Right lobe of liver (tissue), 4 donors: ENCODE data around the gene DET1.
A peak's percentile ranks its signal among the peaks of the same experiment; 100 is the strongest.

ENCODE experiments used
- POLR2A ChIP-seq: fragments of 450-650 bp; IDR thresholded peaks from one replicate; pipeline ENCODE4 v1.6.1; 2017; ENCODE audit warnings: antibody characterized with exemption, mild to moderate bottlenecking
- TF ChIP-seq, protein P1 (sequence below), 4 donors: fragments of 200-600 bp in 3 of 4; fragments of 450-650 bp in 1 of 4; IDR thresholded peaks; one replicate each; pipeline versions ENCODE4 v1.5.1 to v1.8.0; 2016 to 2022; ENCODE audit warnings: antibody characterized with exemption in 4 of 4, mild to moderate bottlenecking in 2 of 4
- donor health status: DM: no; HTN: no; CAD: no.
- donor health status: DM: no; HTN: no; CAD: no.
- donor health status: DM: no; HTN: yes; CAD: no.

DNA sequence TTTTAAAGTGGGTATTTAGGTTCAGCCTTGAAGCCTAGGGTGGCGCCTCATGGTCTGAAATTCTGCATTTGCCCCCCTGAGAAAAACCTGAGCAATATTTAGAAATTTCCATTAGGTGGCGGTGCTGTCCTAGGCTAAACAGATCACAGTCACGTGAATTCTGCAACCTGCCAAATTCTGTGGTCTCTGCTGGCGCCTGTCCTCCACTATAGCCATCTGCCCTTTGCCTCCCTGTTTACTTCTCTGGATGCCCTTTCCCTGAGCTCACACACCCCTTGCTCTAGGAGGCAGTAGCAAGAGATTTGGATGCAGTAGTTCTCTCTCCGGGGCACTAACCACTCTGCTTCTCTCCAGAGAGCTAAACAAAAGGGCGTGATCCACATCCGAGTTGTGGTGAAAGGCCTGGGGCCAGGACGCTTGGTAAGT lies 69.8 kb downstream of the DET1 start:
- TF ChIP-seq, protein P1, sequence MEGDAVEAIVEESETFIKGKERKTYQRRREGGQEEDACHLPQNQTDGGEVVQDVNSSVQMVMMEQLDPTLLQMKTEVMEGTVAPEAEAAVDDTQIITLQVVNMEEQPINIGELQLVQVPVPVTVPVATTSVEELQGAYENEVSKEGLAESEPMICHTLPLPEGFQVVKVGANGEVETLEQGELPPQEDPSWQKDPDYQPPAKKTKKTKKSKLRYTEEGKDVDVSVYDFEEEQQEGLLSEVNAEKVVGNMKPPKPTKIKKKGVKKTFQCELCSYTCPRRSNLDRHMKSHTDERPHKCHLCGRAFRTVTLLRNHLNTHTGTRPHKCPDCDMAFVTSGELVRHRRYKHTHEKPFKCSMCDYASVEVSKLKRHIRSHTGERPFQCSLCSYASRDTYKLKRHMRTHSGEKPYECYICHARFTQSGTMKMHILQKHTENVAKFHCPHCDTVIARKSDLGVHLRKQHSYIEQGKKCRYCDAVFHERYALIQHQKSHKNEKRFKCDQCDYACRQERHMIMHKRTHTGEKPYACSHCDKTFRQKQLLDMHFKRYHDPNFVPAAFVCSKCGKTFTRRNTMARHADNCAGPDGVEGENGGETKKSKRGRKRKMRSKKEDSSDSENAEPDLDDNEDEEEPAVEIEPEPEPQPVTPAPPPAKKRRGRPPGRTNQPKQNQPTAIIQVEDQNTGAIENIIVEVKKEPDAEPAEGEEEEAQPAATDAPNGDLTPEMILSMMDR (IDR thresholded peaks at IDR 0.05) = peak; percentile 58 to 81 (median 70)
- TF ChIP-seq POLR2A = no peak
